HepG2 (cell line): ENCODE data around the gene ALDH16A1. TPM values are rescaled to one million over a fixed set of nuclear protein-coding genes. Genes with fewer than 3 reads are reported as not detected.

Experiments
- ATAC-seq: fragments of 200-7000 bp; cut with Tn5 transposase; 3 replicates; pipeline ENCODE4 v1.9.1; 2020; ENCODE audit warnings: mild to moderate bottlenecking, moderate library complexity
- BruUV-seq: library from RNA; stranded (reverse); fragments of 400-500 nt; replicated peaks from 2 replicates; lab custom pipeline; 2021; lab: Mats Ljungman, UMichigan
- CTCF ChIA-PET: fragments of 300-600 bp; formaldehyde crosslinking; extraction: SDS; loops from one replicate; lab custom pipeline; 2021; ENCODE audit warnings: low total read pairs, inconsistent platforms, low intra/inter-chr PET ratio; lab: Yijun Ruan, JAX
- POLR2A ChIA-PET: fragments of 350-600 bp; sonication (Branson Sonifier 250); formaldehyde crosslinking; loops from one replicate; lab custom pipeline; 2020; ENCODE audit warnings: antibody characterized with exemption, inconsistent platforms; lab: Yijun Ruan, JAX
- DNase-seq: peaks from one replicate; pipeline ENCODE4 v3.0.0-alpha.2; 2015; ENCODE audit warnings: low spot score
- FAIRE-seq: peaks from 3 replicates; lab custom pipeline; 2011; peaks lifted over from hg19 to GRCh38; lab: Jason Lieb, UNC
- H2AFZ ChIP-seq: one replicate; pipeline ENCODE4 v1.6.1; 2011; ENCODE audit warnings: low read length, inconsistent platforms
- H3K27ac ChIP-seq: fragments of 300-600 bp; 3 replicates; pipeline ENCODE4 v1.8.0; 2011; ENCODE audit warnings: mixed run types, mild to moderate bottlenecking, mixed read lengths, low read length, inconsistent platforms; ENCODE audit not compliant: insufficient read depth; ENCODE audit errors: extremely low read length
- H3K27me3 ChIP-seq, 2 experiments: fragments of 200-600 bp in 1 of 2; 2 replicates in 1 of 2; 3 replicates in 1 of 2; pipeline versions ENCODE4 v1.6.0 to v1.8.0; 2011; ENCODE audit warnings: low read length in 2 of 2, mild to moderate bottlenecking in 2 of 2, moderate library complexity in 2 of 2, inconsistent platforms in 1 of 2; ENCODE audit not compliant: insufficient read depth in 2 of 2, control insufficient read depth in 1 of 2
- H3K36me3 ChIP-seq, 2 experiments: fragments of 200-600 bp in 1 of 2; replicated peaks in 1 of 2; 2 replicates in 1 of 2; 3 replicates in 1 of 2; pipeline versions ENCODE4 v1.5.1 to v1.8.0; 2011; ENCODE audit warnings: low read length in 2 of 2, inconsistent platforms in 1 of 2; ENCODE audit not compliant: insufficient read depth in 2 of 2, control insufficient read depth in 1 of 2
- H3K4me1 ChIP-seq: 2 replicates; pipeline ENCODE4 v1.5.1; 2012; ENCODE audit warnings: low read length, inconsistent platforms; ENCODE audit not compliant: insufficient read depth
- H3K4me2 ChIP-seq: 2 replicates; pipeline ENCODE4 v1.6.0; 2011; ENCODE audit warnings: low read depth, low read length, inconsistent platforms
- H3K4me3 ChIP-seq, 3 experiments: fragments of 200-600 bp in 1 of 3; sonication (generic), shearing (Covaris generic) in 1 of 3; replicated peaks in 1 of 3; 2 replicates each; pipeline ENCODE4 v1.5.1; 2011 to 2016; ENCODE audit warnings: low read length in 3 of 3, inconsistent platforms in 2 of 3, low read depth in 2 of 3, mild to moderate bottlenecking in 2 of 3, control low read depth in 1 of 3, mixed read lengths in 1 of 3; ENCODE audit not compliant: insufficient read depth in 1 of 3
- H3K79me2 ChIP-seq: one replicate; pipeline ENCODE4 v1.6.1; 2011; ENCODE audit warnings: low read length, inconsistent platforms; ENCODE audit not compliant: insufficient read depth
- H3K9ac ChIP-seq: 2 replicates; pipeline ENCODE4 v1.6.0; 2011; ENCODE audit warnings: mild to moderate bottlenecking, low read depth, low read length, inconsistent platforms; ENCODE audit not compliant: insufficient read depth
- H3K9me3 ChIP-seq: 2 replicates; pipeline ENCODE4 v1.5.1; 2012; ENCODE audit warnings: mild to moderate bottlenecking, low read length
- H4K20me1 ChIP-seq: 2 replicates; pipeline ENCODE4 v1.6.0; 2011; ENCODE audit warnings: inconsistent platforms, mild to moderate bottlenecking, low read length, moderate library complexity; ENCODE audit not compliant: insufficient read depth
- BRD4 ChIP-seq: sonication (generic); formaldehyde crosslinking; IDR thresholded peaks from 2 replicates; pipeline ENCODE4 v1.4.0; 2020; ENCODE audit warnings: missing genetic modification reagents
- CBFB ChIP-seq: sonication (generic); formaldehyde crosslinking; IDR thresholded peaks from 2 replicates; pipeline ENCODE4 v1.4.0; 2020; ENCODE audit warnings: missing genetic modification reagents
- CBX1 ChIP-seq: IDR thresholded peaks from one replicate; pipeline ENCODE4 v1.6.1; 2016; ENCODE audit warnings: antibody characterized with exemption, low read depth
- DNMT1 ChIP-seq: sonication (generic); formaldehyde crosslinking; IDR thresholded peaks from 2 replicates; pipeline ENCODE4 v1.5.1; 2020; ENCODE audit warnings: mild to moderate bottlenecking, missing genetic modification reagents
- FIP1L1 ChIP-seq: fragments of 200-400 bp; formaldehyde crosslinking; IDR thresholded peaks from 2 replicates; pipeline ENCODE4 v1.6.1; 2018; ENCODE audit warnings: low read depth, mild to moderate bottlenecking, low read length, moderate library complexity, borderline replicate concordance; ENCODE audit not compliant: insufficient read depth
- FOXK1 ChIP-seq: sonication (generic); formaldehyde crosslinking; IDR thresholded peaks from 2 replicates; pipeline ENCODE4 v1.4.0; 2020; ENCODE audit warnings: low read depth, missing genetic modification reagents, borderline replicate concordance
- GLI4 ChIP-seq: sonication (generic); formaldehyde crosslinking; IDR thresholded peaks from 2 replicates; pipeline ENCODE4 v1.5.1; 2020; ENCODE audit warnings: missing genetic modification reagents, mild to moderate bottlenecking, moderate library complexity, borderline replicate concordance
- GTF2F1 ChIP-seq: fragments of 150-350 bp; IDR thresholded peaks from 2 replicates; pipeline ENCODE4 v1.6.1; 2014; ENCODE audit warnings: low read length
- MATR3 ChIP-seq: sonication (generic); formaldehyde crosslinking; IDR thresholded peaks from 2 replicates; pipeline ENCODE4 v1.4.0; 2020; ENCODE audit warnings: missing genetic modification reagents
- MED13 ChIP-seq: sonication (generic); formaldehyde crosslinking; IDR thresholded peaks from 2 replicates; pipeline ENCODE4 v1.5.0; 2020; ENCODE audit warnings: missing genetic modification reagents
- MYNN ChIP-seq: sonication (generic); formaldehyde crosslinking; IDR thresholded peaks from 2 replicates; pipeline ENCODE4 v1.4.0; 2020; ENCODE audit warnings: mild to moderate bottlenecking, low read depth, missing genetic modification reagents
- PRMT3 ChIP-seq: sonication (generic); formaldehyde crosslinking; IDR thresholded peaks from 2 replicates; pipeline ENCODE4 v1.8.1; 2022; ENCODE audit warnings: low read depth, mild to moderate bottlenecking, moderate library complexity, missing genetic modification reagents, borderline replicate concordance
- SCMH1 ChIP-seq: sonication (generic); formaldehyde crosslinking; IDR thresholded peaks from 2 replicates; pipeline ENCODE4 v1.9.0; 2021; ENCODE audit warnings: missing genetic modification reagents, mild to moderate bottlenecking, borderline replicate concordance
- TBL1XR1 ChIP-seq: fragments of 150-350 bp; IDR thresholded peaks from 2 replicates; pipeline ENCODE4 v1.6.1; 2014; ENCODE audit warnings: borderline replicate concordance, low read length; ENCODE audit not compliant: partially characterized antibody
- THRA ChIP-seq: sonication (generic); formaldehyde crosslinking; IDR thresholded peaks from 2 replicates; pipeline ENCODE4 v1.4.0; 2020; ENCODE audit warnings: missing genetic modification reagents, borderline replicate concordance
- YEATS4 ChIP-seq: sonication (generic); formaldehyde crosslinking; IDR thresholded peaks from 2 replicates; pipeline ENCODE4 v1.4.0; 2020; ENCODE audit warnings: missing genetic modification reagents, borderline replicate concordance
- ZNF329 ChIP-seq: sonication (generic); formaldehyde crosslinking; IDR thresholded peaks from 2 replicates; pipeline ENCODE4 v1.9.0; 2021; ENCODE audit warnings: low read depth, mild to moderate bottlenecking, missing genetic modification reagents
- ZNF350 ChIP-seq: sonication (generic); formaldehyde crosslinking; IDR thresholded peaks from 2 replicates; pipeline ENCODE4 v1.4.0; 2020; ENCODE audit warnings: mild to moderate bottlenecking, low read depth, missing genetic modification reagents, borderline replicate concordance
- ZNF572 ChIP-seq: sonication (generic); formaldehyde crosslinking; IDR thresholded peaks from 2 replicates; pipeline ENCODE4 v1.5.1; 2020; ENCODE audit warnings: mild to moderate bottlenecking, missing genetic modification reagents
- ZNF777 ChIP-seq: sonication (generic); formaldehyde crosslinking; IDR thresholded peaks from 2 replicates; pipeline ENCODE4 v1.4.0; 2020; ENCODE audit warnings: missing genetic modification reagents
- WGBS: methylation state at CpG from one replicate; pipeline ENCODE4 v1.1.6; 2017; ENCODE audit warnings: low lambda C conversion rate; 5-methylcytosine and 5-hydroxymethylcytosine counted together
- in situ Hi-C: cut with HindIII; loops from 2 replicates; pipeline ENCODE4 v1.10.0; 2017; ENCODE audit warnings: low pct_unique_long_range_greater_than_20kb; ENCODE audit not compliant: extremely low pct_ligation_motif_present
- intact Hi-C: fragments of 100-400 bp; cut with micrococcal nuclease; formaldehyde crosslinking; loops from one replicate; pipeline ENCODE4 v1.10.0; 2022; ENCODE audit not compliant: unreplicated experiment
- polyA plus RNA-seq, 8 experiments: library from polyadenylated mRNA; depleted of rRNA in 3 of 8; stranded (reverse) in 7 of 8; unstranded in 1 of 8; fragments of >200 nt; fragmentation: Illumina TruSeq in 4 of 8; extraction: Trizol in 4 of 8; gene quantifications; 2 replicates each; pipeline versions ENCODE4 v1.2.1 to v1.2.3, GENCODE V29; 2011 to 2016; ENCODE audit warnings: low read depth in 4 of 8, missing spikeins in 1 of 8, mixed read lengths in 1 of 8; ENCODE audit not compliant: insufficient read depth in 1 of 8
- total RNA-seq, 5 experiments: library from RNA; depleted of rRNA; stranded (reverse); fragments of >200 nt; fragmentation: Illumina TruSeq; extraction: Trizol; gene quantifications; 2 replicates each; pipeline ENCODE4 v1.2.3, GENCODE V29; 2016; ENCODE audit warnings: low read depth in 1 of 5

Gene ALDH16A1
- total and polyA plus RNA-seq, 2 of the 13 experiments (the other 11 are each of a cell fraction or from before 2014, with no cell fraction given), result 8.4 to 34.9 TPM

GRCh38 chr19:49474542-49474924 is 21.5 kb downstream of the ALDH16A1 start:
- peak overlapping the region; percentile 78 to 99 (median 78); a peak in 5 of 6 replicates for H3K4me3 ChIP-seq
- no peaks in the 10 kb centered on the region for H3K79me2 ChIP-seq
- no peaks in the 10 kb centered on the region for H4K20me1 ChIP-seq
- ATAC-seq (no peak), DNase-seq (no peak), FAIRE-seq (no peak)
- no peaks in the 10 kb centered on the region for H3K9me3 ChIP-seq
- H3K4me2 ChIP-seq, result peak overlapping the region; percentile 99
- H3K27me3 ChIP-seq, result no peaks in the 10 kb centered on the region; a peak in 1 of 5 replicates
- CTCF ChIA-PET, result interaction anchor here (1.7 to 2.1 kb wide), 2 partner anchors 72 to 96 kb away, joined by 9 to 12 read pairs; no protein-coding TSS in a partner anchor
- H3K9ac ChIP-seq, result peak overlapping the region; percentile 63; the same call in 1 of the 2 replicates
- no peaks in the 10 kb centered on the region for H3K36me3 ChIP-seq
- no peak overlapping the region for H3K27ac ChIP-seq
- TF ChIP-seq YEATS4 (CRISPR knock-in tag) (no peak), CBFB (no peak), ZNF350 (CRISPR knock-in tag) (no peak), FIP1L1 (no peak), TBL1XR1 (no peak), ZNF572 (no peak), GTF2F1 (no peak), BRD4 (CRISPR knock-in tag) (no peak), PRMT3 (CRISPR knock-in tag) (no peak), MYNN (CRISPR knock-in tag) (no peak), SCMH1 (CRISPR knock-in tag) (no peak), MED13 (CRISPR knock-in tag) (no peak), THRA (no peak), ZNF329 (CRISPR knock-in tag) (no peak), MATR3 (CRISPR knock-in tag) (no peak), ZNF777 (CRISPR knock-in tag) (no peak), CBX1 (no peak), FOXK1 (CRISPR knock-in tag) (no peak), DNMT1 (CRISPR knock-in tag) (no peak), GLI4 (CRISPR knock-in tag) (no peak)
- TF ChIP-seq, all 625 proteins: peak for 0
- Histone ChIP-seq H3K4me1 (peaks cover 34% of the 10 kb centered on the region), H2AFZ (peak overlapping the region; percentile 63)
- POLR2A ChIA-PET, result interaction anchor here (1.4 kb wide), 1 partner anchor 23 kb away, joined by 7 read pairs; the partner anchor contains the start of gene PIH1D1
- intact Hi-C loops, result no loop called here
- BruUV-seq, result no TSS peak
- in situ Hi-C loops, result no loop called here
- 4% methylated on average over 11 of the region's 11 CpGs for WGBS
